Stimulated activated CD8-positive, alpha-beta memory T cell treated with anti-CD3 and anti-CD28 coated beads, Interleukin-2, amount 100 ng/mL, for 48 hours (primary cell): ENCODE results near the gene DELE1.

Experiments used
- DNase-seq, 2 donors: peaks; one replicate each; pipeline ENCODE4 v3.0.0-alpha.2; 2020; ENCODE audit warnings: low read depth in 2 of 2

DELE1 gene

GRCh38 chr5:141923448-141924313 is at the start of gene DELE1:
Gene DELE1, plus strand, starts transcription at chr5:141923871. Its CDS starts 71 bp downstream, at chr5:141923942.
- DNase-seq: peak; percentile 85 to 97

- DNase-seq: no peak
Observed at GRCh38 chr5:141873933-141874261, 49.8 kb upstream of the DELE1 start.

GRCh38 chr5:141874262-141874964 is 49.3 kb upstream of the DELE1 start:
- no peak for DNase-seq

- DNase-seq: no peak
Observed at GRCh38 chr5:141875022-141875740, 48.5 kb upstream of the DELE1 start.

GRCh38 chr5:141875795-141876627 is 47.7 kb upstream of the DELE1 start:
- no peak for DNase-seq

GRCh38 chr5:141876628-141877355 is 46.9 kb upstream of the DELE1 start:
- DNase-seq: no peak

GRCh38 chr5:141877356-141878185 is 46.1 kb upstream of the DELE1 start:
- DNase-seq: no peak

GRCh38 chr5:141878186-141878710 is 45.4 kb upstream of the DELE1 start, which contains the start of gene PCDH1:
Gene PCDH1, minus strand, starts transcription at chr5:141878410. Its CDS starts 148 bp downstream, at chr5:141878262.
- no peak for DNase-seq

GRCh38 chr5:141878711-141879425 is 44.8 kb upstream of the DELE1 start:
- peak; percentile 70 to 75 for DNase-seq

- DNase-seq: no peak
Observed at GRCh38 chr5:141879426-141879759, 44.3 kb upstream of the DELE1 start.

- DNase-seq: no peak
Observed at GRCh38 chr5:141879941-141880738, 43.5 kb upstream of the DELE1 start.

- no peak for DNase-seq
Observed at GRCh38 chr5:141880961-141881801, 42.5 kb upstream of the DELE1 start.

- DNase-seq: no peak
Observed at GRCh38 chr5:141881886-141882285, 41.8 kb upstream of the DELE1 start.

GRCh38 chr5:141882594-141883183 is 41.0 kb upstream of the DELE1 start:
- DNase-seq: no peak

GRCh38 chr5:141883184-141883891 is 40.3 kb upstream of the DELE1 start:
- no peak for DNase-seq

- DNase-seq: no peak
Observed at GRCh38 chr5:141883892-141884318, 39.8 kb upstream of the DELE1 start.
